ENCODE results near the gene WDR54. TPM values are rescaled to one million over a fixed set of nuclear protein-coding genes. Genes with fewer than 3 reads are reported as not detected.
"Not testable (repeated sequence)": the region's sequence is repeated elsewhere in the genome, so short reads cannot be mapped to it uniquely, and the experiment has no call there.

Gene WDR54
- total RNA-seq, 1 experiment from 2014 or later, result 53.0 TPM

DNA sequence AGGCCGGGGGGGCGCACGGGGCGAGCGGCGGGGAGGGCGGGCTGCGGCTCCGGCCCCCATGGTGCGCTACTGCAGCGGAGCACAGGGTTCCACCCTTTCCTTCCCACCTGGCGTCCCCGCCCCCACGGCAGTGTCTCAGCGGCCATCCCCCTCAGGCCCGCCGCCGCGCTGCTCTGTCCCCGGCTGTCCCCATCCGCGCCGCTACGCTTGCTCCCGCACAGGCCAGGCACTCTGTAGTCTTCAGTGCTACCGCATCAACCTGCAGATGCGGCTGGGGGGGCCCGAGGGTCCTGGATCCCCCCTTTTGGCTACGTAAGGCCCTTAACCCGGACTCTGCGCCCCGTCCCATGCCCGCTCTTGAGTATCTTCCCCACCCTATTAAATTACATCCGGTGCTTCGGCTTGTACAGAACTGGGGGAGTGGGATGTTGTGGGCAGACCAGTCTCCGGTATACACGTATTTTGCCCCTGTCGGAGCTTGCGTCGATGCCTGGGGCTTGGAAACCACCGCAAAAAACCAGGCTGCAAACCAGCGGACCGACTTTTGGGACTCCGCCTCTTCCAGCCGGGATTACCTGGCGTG, 36.1 kb downstream of the WDR54 start:
- Histone ChIP-seq H3K4me3 (peak overlapping the region; percentile 47), H3K9me3 (ENCODE audit: insufficient read depth, low read depth) (no peaks in the 10 kb centered on the region), H3K27me3 (ENCODE audit: insufficient read depth, low read depth) (no peaks in the 10 kb centered on the region), H3K36me3 (ENCODE audit: low read depth) (peaks cover 9% of the 10 kb centered on the region), H3K9me2 (ENCODE audit: insufficient read depth) (no peaks in the 10 kb centered on the region), H4K20me1 (ENCODE audit: insufficient read depth) (no peaks in the 10 kb centered on the region), H3K4me2 (peak overlapping the region; percentile 79), H2AFZ (peak overlapping the region; percentile 39; the same call in 1 of the 2 replicates), H3F3A (ENCODE audit: insufficient read depth, low read depth) (peaks cover 30% of the 10 kb centered on the region), H3K4me1 (replicated peaks; ENCODE audit: insufficient read depth) (peaks cover 22% of the 10 kb centered on the region), H3K27ac (peak overlapping the region; percentile 20; the same call in 1 of the 2 replicates), H3K79me2 (ENCODE audit: low read depth) (peaks cover 22% of the 10 kb centered on the region)
- TF ChIP-seq EZH2 (IDR thresholded peaks at IDR 0.05; ENCODE audit: low read depth), result no peak
- TF ChIP-seq, protein P1, sequence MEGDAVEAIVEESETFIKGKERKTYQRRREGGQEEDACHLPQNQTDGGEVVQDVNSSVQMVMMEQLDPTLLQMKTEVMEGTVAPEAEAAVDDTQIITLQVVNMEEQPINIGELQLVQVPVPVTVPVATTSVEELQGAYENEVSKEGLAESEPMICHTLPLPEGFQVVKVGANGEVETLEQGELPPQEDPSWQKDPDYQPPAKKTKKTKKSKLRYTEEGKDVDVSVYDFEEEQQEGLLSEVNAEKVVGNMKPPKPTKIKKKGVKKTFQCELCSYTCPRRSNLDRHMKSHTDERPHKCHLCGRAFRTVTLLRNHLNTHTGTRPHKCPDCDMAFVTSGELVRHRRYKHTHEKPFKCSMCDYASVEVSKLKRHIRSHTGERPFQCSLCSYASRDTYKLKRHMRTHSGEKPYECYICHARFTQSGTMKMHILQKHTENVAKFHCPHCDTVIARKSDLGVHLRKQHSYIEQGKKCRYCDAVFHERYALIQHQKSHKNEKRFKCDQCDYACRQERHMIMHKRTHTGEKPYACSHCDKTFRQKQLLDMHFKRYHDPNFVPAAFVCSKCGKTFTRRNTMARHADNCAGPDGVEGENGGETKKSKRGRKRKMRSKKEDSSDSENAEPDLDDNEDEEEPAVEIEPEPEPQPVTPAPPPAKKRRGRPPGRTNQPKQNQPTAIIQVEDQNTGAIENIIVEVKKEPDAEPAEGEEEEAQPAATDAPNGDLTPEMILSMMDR (conservative IDR thresholded peaks at IDR 0.05), result no peak
- no TSS peak for BruUV-seq (replicated peaks)
- POLR2A ChIA-PET (ENCODE audit: unreplicated experiment), result interaction anchor here (0.6 to 1.2 kb wide), 5 partner anchors 11 to 721 kb away, joined by 4 to 9 read pairs (median 5); partner anchors contain the start of genes MRPL53 and TPRKB
- no peak for DNase-seq
- intact Hi-C loops (cut with micrococcal nuclease; ENCODE audit: unreplicated experiment), result loop anchor here (1.0 to 10.0 kb wide), 2 partner anchors 17 to 193 kb away; no protein-coding TSS in a partner anchor
- CTCF ChIA-PET, result no interaction called here

DNA sequence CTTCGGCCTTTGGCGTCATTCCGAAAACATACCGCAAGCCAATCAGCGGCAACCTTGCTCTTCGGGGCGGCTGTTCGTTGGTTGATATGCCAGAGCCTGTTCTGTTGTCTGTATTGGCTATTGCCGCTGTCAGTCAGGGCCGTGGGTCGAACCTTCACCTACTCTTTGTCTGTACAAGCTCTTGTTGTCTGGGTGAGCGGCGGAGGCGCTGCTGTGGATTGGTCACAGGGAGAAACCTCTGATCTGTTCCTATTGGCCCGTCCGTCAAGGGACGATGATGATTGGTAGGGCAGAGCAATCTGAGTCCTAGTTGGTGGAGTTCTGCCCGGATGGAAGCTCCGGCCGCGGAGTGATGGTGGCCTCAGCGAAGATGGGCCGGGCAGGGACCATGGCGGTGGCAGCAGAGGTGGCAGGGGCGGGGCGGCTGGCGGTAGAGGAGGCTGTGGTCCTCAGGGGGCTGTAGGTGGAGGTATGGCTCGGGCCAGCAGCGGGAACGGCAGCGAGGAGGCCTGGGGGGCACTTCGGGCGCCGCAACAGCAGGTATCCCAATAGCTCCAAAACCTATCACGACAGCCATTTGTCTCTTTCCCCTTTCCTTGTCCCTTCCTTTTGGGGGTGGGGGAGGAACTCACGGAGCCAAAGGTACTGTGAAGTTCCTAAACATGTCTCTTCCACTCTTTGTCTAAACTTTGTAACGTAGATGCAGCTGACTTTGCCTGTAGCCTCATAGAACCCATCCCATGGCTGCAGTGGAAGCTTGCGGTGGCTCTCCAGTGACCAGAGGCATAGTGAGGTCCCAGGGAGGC, 36.8 kb downstream of the WDR54 start, which contains the start of gene WBP1:
TSS of gene WBP1 (plus strand) at position 307 of the 806 bp plus-strand sequence. CDS start at position 472, 165 bp downstream.
- no peaks in the 10 kb centered on the region for H3K27me3 ChIP-seq (ENCODE audit: insufficient read depth, low read depth)
- DNase-seq, result peak; percentile 99 to 100
- H4K20me1 ChIP-seq (ENCODE audit: insufficient read depth), result no peaks in the 10 kb centered on the region
- TF ChIP-seq, protein P1 (conservative IDR thresholded peaks at IDR 0.05), result no peak
- no peak for TF ChIP-seq EZH2 (IDR thresholded peaks at IDR 0.05; ENCODE audit: low read depth)
- peaks cover 22% of the 10 kb centered on the region for H3K4me1 ChIP-seq (replicated peaks; ENCODE audit: insufficient read depth)
- BruUV-seq (replicated peaks), result TSS peak; percentile 30
- H3K36me3 ChIP-seq (ENCODE audit: low read depth), result peaks cover 15% of the 10 kb centered on the region
- H3F3A ChIP-seq (ENCODE audit: insufficient read depth, low read depth), result peaks cover 31% of the 10 kb centered on the region
- ChIA-PET CTCF (no interaction called here), POLR2A (ENCODE audit: unreplicated experiment) (interaction anchor here (0.5 to 1.2 kb wide), 10 partner anchors 11 to 1218 kb away, joined by 3 to 9 read pairs (median 5); partner anchors contain the start of genes MRPL53 and TPRKB)
- H3K79me2 ChIP-seq (ENCODE audit: low read depth), result peaks cover 26% of the 10 kb centered on the region
- H2AFZ ChIP-seq, result peak within 1 kb of the TSS; percentile 73
- H3K4me2 ChIP-seq, result peak within 1 kb of the TSS; percentile 99
- H3K9me3 ChIP-seq (ENCODE audit: insufficient read depth, low read depth), result no peaks in the 10 kb centered on the region
- no peaks in the 10 kb centered on the region for H3K9me2 ChIP-seq (ENCODE audit: insufficient read depth)
- intact Hi-C loops (cut with micrococcal nuclease; ENCODE audit: unreplicated experiment), result loop anchor here (1.0 to 10.0 kb wide), 2 partner anchors 18 to 194 kb away; no protein-coding TSS in a partner anchor
- H3K4me3 ChIP-seq, result peak within 1 kb of the TSS; percentile 93
- H3K27ac ChIP-seq, result peak within 1 kb of the TSS; percentile 29; the same call in 1 of the 2 replicates

DNA sequence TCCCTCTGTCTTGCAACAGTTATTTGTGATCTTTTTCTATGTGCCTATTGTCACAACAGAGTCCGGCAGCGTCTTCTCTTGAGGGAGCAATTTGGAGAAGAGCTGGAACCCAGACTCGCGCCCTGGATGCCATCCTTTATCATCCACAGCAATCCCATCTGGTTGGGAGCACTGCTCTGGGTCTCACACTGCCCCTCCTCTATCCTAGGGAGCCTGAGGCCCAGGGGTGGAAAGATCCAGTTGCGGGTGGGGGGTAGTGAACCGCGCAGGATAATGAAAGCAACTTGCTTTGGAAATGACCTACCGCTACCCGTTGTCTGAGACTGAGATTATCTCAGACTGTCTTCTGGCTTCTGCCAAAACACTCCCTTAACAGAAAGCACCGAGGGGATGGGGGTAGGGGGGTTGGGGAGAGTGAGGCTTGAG, 37.4 kb downstream of the WDR54 start:
- H4K20me1 ChIP-seq (ENCODE audit: insufficient read depth), result no peaks in the 10 kb centered on the region
- no peaks in the 10 kb centered on the region for H3K9me2 ChIP-seq (ENCODE audit: insufficient read depth)
- TF ChIP-seq, protein P1 (conservative IDR thresholded peaks at IDR 0.05), result no peak
- no peak for TF ChIP-seq EZH2 (IDR thresholded peaks at IDR 0.05; ENCODE audit: low read depth)
- H3F3A ChIP-seq (ENCODE audit: insufficient read depth, low read depth), result peaks cover 31% of the 10 kb centered on the region
- peak overlapping the region; percentile 93 for H3K4me3 ChIP-seq
- BruUV-seq (replicated peaks), result no TSS peak
- ChIA-PET POLR2A (ENCODE audit: unreplicated experiment) (interaction anchor here (0.5 to 1.2 kb wide), 5 partner anchors 14 to 1218 kb away, joined by 4 to 8 read pairs (median 7); partner anchors contain the start of gene MRPL53), CTCF (no interaction called here)
- peaks cover 15% of the 10 kb centered on the region for H3K36me3 ChIP-seq (ENCODE audit: low read depth)
- H3K9me3 ChIP-seq (ENCODE audit: insufficient read depth, low read depth), result no peaks in the 10 kb centered on the region
- peaks cover 24% of the 10 kb centered on the region for H3K4me1 ChIP-seq (replicated peaks; ENCODE audit: insufficient read depth)
- H3K27me3 ChIP-seq (ENCODE audit: insufficient read depth, low read depth), result no peaks in the 10 kb centered on the region
- H3K4me2 ChIP-seq, result peak overlapping the region; percentile 99
- peaks cover 33% of the 10 kb centered on the region for H3K79me2 ChIP-seq (ENCODE audit: low read depth)
- peak overlapping the region; percentile 29; the same call in 1 of the 2 replicates for H3K27ac ChIP-seq
- H2AFZ ChIP-seq, result 0 out of 2 replicates have a peak overlapping the region, but pooled peaks have one; percentile 73
- intact Hi-C loops (cut with micrococcal nuclease; ENCODE audit: unreplicated experiment), result loop anchor here (1.0 to 10.0 kb wide), 2 partner anchors 19 to 194 kb away; no protein-coding TSS in a partner anchor
- DNase-seq, result no peak

DNA sequence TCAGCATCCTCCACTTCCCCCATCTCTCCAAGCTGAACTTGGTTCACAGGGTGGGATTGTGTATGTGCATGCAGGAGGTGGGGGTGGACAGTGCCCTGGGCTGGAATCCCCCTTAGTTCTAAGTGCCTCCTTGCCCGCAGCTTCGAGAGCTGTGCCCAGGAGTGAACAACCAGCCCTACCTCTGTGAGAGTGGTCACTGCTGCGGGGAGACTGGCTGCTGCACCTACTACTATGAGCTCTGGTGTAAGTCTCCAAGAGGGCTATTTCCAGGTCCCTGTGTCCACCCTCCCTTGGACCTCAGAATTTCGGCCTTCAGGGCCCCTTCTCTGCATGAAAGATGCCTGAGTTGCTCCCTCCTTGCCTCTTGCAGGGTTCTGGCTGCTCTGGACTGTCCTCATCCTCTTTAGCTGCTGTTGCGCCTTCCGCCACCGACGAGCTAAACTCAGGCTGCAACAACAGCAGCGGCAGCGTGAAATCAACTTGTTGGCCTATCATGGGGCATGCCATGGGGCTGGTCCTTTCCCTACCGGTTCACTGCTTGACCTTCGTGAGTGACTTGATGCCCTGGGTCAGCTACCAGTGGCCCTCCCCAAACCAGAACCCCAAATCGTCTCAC, 38.1 kb downstream of the WDR54 start:
- H3K27me3 ChIP-seq (ENCODE audit: insufficient read depth, low read depth); DNase-seq; H3K9me3 ChIP-seq (ENCODE audit: insufficient read depth, low read depth); H3K9me2 ChIP-seq (ENCODE audit: insufficient read depth); CTCF ChIA-PET; H2AFZ ChIP-seq; H3K27ac ChIP-seq; BruUV-seq (replicated peaks); H4K20me1 ChIP-seq (ENCODE audit: insufficient read depth): not testable (repeated sequence)
- Histone ChIP-seq H3K36me3 (ENCODE audit: low read depth) (peaks cover 15% of the 10 kb centered on the region), H3K4me2 (peak overlapping the region; percentile 99), H3K79me2 (ENCODE audit: low read depth) (peaks cover 39% of the 10 kb centered on the region), H3K4me3 (peak overlapping the region; percentile 93; the same call in 1 of the 2 replicates), H3K4me1 (replicated peaks; ENCODE audit: insufficient read depth) (peaks cover 24% of the 10 kb centered on the region), H3F3A (ENCODE audit: insufficient read depth, low read depth) (peaks cover 31% of the 10 kb centered on the region)
- POLR2A ChIA-PET (ENCODE audit: unreplicated experiment), result interaction anchor here (0.6 kb wide), 1 partner anchor 23 kb away, joined by 5 read pairs; no protein-coding TSS in a partner anchor
- intact Hi-C loops (cut with micrococcal nuclease; ENCODE audit: unreplicated experiment), result loop anchor here (10.0 kb wide), 1 partner anchor 195 kb away; no protein-coding TSS in a partner anchor

Measured in PC-9 (cell line).